Immature natural killer cell (primary cell): Measurements from ENCODE around the gene LIMA1. TPM values are rescaled to one million over a fixed set of nuclear protein-coding genes. Genes with fewer than 3 reads are reported as not detected.
A peak's percentile ranks its signal among the peaks of the same experiment; 100 is the strongest.
"Not testable (repeated sequence)": the region's sequence is repeated elsewhere in the genome, so short reads cannot be mapped to it uniquely, and the experiment has no call there.

Experiments
- DNase-seq, 3 donors: peaks; one replicate each; pipeline ENCODE4 v3.0.0; 2022; ENCODE audit warnings: mixed read lengths in 1 of 3
- H3K27ac Mint-ChIP-seq, 6 donors: one replicate each; pipeline ENCODE4 v1.8.0; 2020; ENCODE audit warnings: mixed read lengths in 6 of 6, mild to moderate bottlenecking in 5 of 6, inconsistent platforms in 4 of 6, moderate library complexity in 3 of 6
- H3K27me3 Mint-ChIP-seq, 3 donors: one replicate each; pipeline ENCODE4 v1.8.0; 2020 to 2021; ENCODE audit warnings: low read depth in 3 of 3, mild to moderate bottlenecking in 3 of 3, mixed read lengths in 3 of 3, moderate library complexity in 3 of 3, inconsistent platforms in 1 of 3
- H3K36me3 Mint-ChIP-seq, 3 donors: one replicate each; pipeline ENCODE4 v1.8.0; 2020; ENCODE audit warnings: mixed read lengths in 3 of 3, inconsistent platforms in 2 of 3, mild to moderate bottlenecking in 2 of 3
- H3K4me1 Mint-ChIP-seq, 2 donors: one replicate each; pipeline ENCODE4 v1.8.0; 2020; ENCODE audit warnings: inconsistent platforms in 2 of 2, mild to moderate bottlenecking in 2 of 2, mixed read lengths in 2 of 2, moderate library complexity in 1 of 2
- H3K4me3 Mint-ChIP-seq, 5 donors: one replicate each; pipeline ENCODE4 v1.8.0; 2020; ENCODE audit warnings: mild to moderate bottlenecking in 5 of 5, mixed read lengths in 5 of 5, inconsistent platforms in 3 of 5, moderate library complexity in 3 of 5
- H3K9me3 Mint-ChIP-seq, 6 donors: one replicate each; pipeline ENCODE4 v1.8.0; 2020; ENCODE audit warnings: mild to moderate bottlenecking in 6 of 6, mixed read lengths in 6 of 6, inconsistent platforms in 4 of 6, moderate library complexity in 3 of 6
- polyA plus RNA-seq, 3 donors: library from polyadenylated mRNA; unstranded; fragments of 300-500 nt; fragmentation: Illumina TruSeq; gene quantifications; one replicate each; pipeline ENCODE4 v1.2.3, GENCODE V29; 2021

The LIMA1 gene
- polyA plus RNA-seq, 3 donors from 2014 or later: 4.8 to 10.0 (median 7.0) TPM

- not testable (repeated sequence) for DNase-seq, H3K4me1 Mint-ChIP-seq, H3K4me3 Mint-ChIP-seq, H3K27ac Mint-ChIP-seq, H3K9me3 Mint-ChIP-seq, H3K36me3 Mint-ChIP-seq, H3K27me3 Mint-ChIP-seq
Measured at GRCh38 chr12:50311858-50312609, 28.7 kb upstream of the LIMA1 start.

GRCh38 chr12:50309950-50310349 lies 26.6 kb upstream of the LIMA1 start:
- Mint-ChIP-seq H3K4me3 (no peak overlapping the region), H3K27ac (no peak overlapping the region), H3K27me3 (peaks cover 0 to 3% (median 0%) of the 10 kb centered on the region in 3 donors), H3K36me3 (no peaks in the 10 kb centered on the region), H3K4me1 (no peaks in the 10 kb centered on the region), H3K9me3 (no peaks in the 10 kb centered on the region)
- no peak for DNase-seq

DNA sequence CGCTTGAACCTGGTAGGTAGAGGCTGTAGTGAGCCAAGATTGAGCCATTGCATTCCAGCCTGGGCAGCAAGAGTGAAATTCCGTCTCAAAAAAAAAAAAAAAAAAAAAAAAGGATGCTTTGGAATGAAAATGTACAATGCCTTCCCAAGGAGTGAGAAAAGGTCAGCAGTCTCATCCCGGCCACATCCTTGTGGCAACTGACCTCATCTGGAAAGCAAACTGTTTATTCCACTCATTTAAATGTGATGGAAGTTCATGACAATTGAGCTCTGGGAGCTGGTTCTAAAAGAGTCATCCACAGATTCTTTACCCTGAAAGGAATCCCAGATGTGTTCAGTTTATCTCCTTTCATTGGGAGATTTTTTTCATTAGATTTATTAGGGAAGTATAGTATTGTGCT lies 19.4 kb upstream of the LIMA1 start:
- H3K4me1 Mint-ChIP-seq: no peaks in the 10 kb centered on the region
- H3K9me3 Mint-ChIP-seq: no peaks in the 10 kb centered on the region
- no peaks in the 10 kb centered on the region for H3K27me3 Mint-ChIP-seq
- H3K4me3 Mint-ChIP-seq: no peak overlapping the region
- H3K36me3 Mint-ChIP-seq: peaks cover 0 to 4% (median 0%) of the 10 kb centered on the region in 3 donors
- no peak for DNase-seq
- no peak overlapping the region for H3K27ac Mint-ChIP-seq

DNA sequence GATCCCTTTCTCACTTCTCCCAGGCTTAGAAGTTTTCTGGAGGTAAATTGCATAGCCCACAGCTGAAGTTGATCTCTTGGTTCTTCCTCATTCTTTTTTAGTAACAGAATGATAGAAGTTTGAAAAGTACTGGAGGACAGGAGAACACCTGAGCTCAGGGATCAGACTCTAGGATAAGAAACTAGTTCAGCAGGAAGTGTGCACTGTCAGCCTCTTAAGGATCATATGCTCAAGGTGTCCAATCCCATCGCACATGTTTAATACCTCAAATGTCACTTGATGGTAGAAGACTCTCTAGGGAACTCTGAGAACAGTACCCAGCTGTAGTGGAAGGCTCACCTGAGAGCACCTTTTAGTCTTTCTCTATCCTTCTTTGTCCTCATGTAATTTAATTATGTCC lies 14.7 kb upstream of the LIMA1 start:
- no peak overlapping the region for H3K4me3 Mint-ChIP-seq
- H3K36me3 Mint-ChIP-seq: peaks cover 0 to 6% (median 0%) of the 10 kb centered on the region in 3 donors
- no peaks in the 10 kb centered on the region for H3K27me3 Mint-ChIP-seq
- no peaks in the 10 kb centered on the region for H3K4me1 Mint-ChIP-seq
- H3K9me3 Mint-ChIP-seq: no peaks in the 10 kb centered on the region
- no peak overlapping the region for H3K27ac Mint-ChIP-seq
- no peak for DNase-seq

DNA sequence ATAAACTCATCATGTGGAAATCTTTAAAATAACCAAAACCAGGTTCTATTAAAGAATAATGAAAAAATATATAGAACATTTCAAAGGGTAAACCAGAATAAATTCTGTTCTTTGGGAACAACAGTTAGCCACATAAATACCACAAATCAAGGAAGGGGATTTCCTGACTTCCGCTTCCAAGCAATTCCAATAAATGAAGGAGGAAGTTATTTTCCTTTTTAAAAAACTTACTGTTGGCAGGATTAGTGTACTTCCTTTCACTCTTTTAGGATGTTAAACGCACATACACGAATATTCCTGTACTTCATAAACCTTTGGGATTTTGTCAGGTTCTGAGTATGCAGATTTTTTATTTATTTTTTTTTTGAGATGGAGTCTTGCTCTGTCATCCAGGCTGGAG lies 13.7 kb upstream of the LIMA1 start:
- no peak for DNase-seq
- no peaks in the 10 kb centered on the region for H3K9me3 Mint-ChIP-seq
- peaks cover 0 to 6% (median 0%) of the 10 kb centered on the region in 3 donors for H3K36me3 Mint-ChIP-seq
- no peaks in the 10 kb centered on the region for H3K4me1 Mint-ChIP-seq
- no peak overlapping the region for H3K4me3 Mint-ChIP-seq
- H3K27me3 Mint-ChIP-seq: no peaks in the 10 kb centered on the region
- H3K27ac Mint-ChIP-seq: no peak overlapping the region

- H3K4me1 Mint-ChIP-seq: no peaks in the 10 kb centered on the region
- no peak overlapping the region for H3K27ac Mint-ChIP-seq
- H3K9me3 Mint-ChIP-seq: no peaks in the 10 kb centered on the region
- no peak for DNase-seq
- H3K27me3 Mint-ChIP-seq: no peaks in the 10 kb centered on the region
- H3K4me3 Mint-ChIP-seq: no peak overlapping the region
- H3K36me3 Mint-ChIP-seq: peaks cover 0 to 6% (median 0%) of the 10 kb centered on the region in 3 donors
Measured at GRCh38 chr12:50296554-50296953, 13.2 kb upstream of the LIMA1 start.

- Mint-ChIP-seq H3K9me3 (no peaks in the 10 kb centered on the region), H3K36me3 (peaks cover 0 to 6% (median 3%) of the 10 kb centered on the region in 3 donors), H3K27me3 (no peaks in the 10 kb centered on the region), H3K27ac (no peak overlapping the region), H3K4me3 (no peak overlapping the region), H3K4me1 (no peaks in the 10 kb centered on the region)
- no peak for DNase-seq
Measured at GRCh38 chr12:50291377-50291776, 8.1 kb upstream of the LIMA1 start.

DNA sequence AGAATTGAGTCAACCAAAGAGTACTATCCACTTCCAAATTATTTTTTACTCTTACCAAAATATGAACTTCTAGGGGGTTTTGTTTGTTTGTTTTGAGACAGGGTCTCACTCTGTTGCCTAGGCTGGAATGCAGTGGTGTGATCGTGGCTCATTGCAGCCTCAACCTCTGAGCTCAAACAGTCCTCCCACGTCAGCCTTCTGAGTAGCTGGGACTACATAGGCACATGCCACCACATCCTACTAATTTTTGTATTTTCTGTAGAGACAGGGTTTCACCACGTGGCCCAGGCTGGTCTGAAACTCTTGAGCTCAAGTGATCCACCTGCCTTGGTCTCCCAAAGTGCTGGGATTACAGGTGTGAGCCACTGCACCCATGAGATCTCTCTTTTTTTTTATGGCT lies 7.4 kb upstream of the LIMA1 start:
- H3K27me3 Mint-ChIP-seq, H3K4me3 Mint-ChIP-seq, H3K36me3 Mint-ChIP-seq, H3K4me1 Mint-ChIP-seq, H3K27ac Mint-ChIP-seq, DNase-seq, H3K9me3 Mint-ChIP-seq: not testable (repeated sequence)

DNA sequence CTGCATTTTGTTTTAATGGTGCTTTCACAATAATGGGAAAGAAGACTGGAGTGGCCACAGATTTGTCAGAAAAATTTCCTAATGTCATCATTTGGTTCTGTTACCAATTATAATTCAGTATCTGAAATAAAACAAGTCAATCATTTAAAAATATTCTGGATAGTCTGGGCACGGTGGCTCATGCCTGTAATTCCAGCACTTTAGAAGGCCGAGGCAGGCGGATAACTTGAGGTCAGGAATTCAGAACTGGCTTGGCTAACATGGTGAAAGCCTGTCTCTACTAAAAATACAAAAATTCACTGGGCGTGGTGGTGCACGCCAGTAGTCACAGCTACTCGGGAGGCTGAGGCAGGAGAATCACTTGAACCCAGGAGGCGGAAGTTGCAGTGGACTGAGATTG lies 4.0 kb upstream of the LIMA1 start:
- Mint-ChIP-seq H3K27ac (no peak overlapping the region), H3K4me3 (no peak overlapping the region), H3K9me3 (no peaks in the 10 kb centered on the region), H3K4me1 (peaks cover 14 to 15% of the 10 kb centered on the region in 2 donors), H3K27me3 (peaks cover 0 to 3% (median 3%) of the 10 kb centered on the region in 3 donors), H3K36me3 (peaks cover 0 to 6% (median 0%) of the 10 kb centered on the region in 3 donors)
- no peak for DNase-seq

DNA sequence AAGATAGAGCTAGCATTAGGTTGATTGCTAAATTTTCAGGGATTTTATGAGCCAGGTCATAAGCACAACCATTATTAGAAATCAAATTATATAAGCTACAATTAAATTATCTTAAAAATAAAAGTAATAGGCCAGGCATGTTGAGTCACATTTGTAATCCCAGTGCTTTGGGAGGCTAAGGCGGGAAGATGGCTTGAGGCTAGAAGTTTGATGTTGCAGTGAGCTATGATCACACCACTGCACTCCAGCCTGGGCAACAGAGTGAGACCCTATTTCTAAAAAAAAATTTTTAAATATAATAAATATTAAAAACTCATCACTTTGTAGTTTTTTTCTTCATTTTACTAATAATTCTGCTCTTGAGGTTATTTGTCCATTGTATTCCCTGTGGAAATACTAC lies 1.9 kb upstream of the LIMA1 start:
- H3K4me1 Mint-ChIP-seq: peaks cover 14 to 15% of the 10 kb centered on the region in 2 donors
- peaks cover 0 to 3% (median 3%) of the 10 kb centered on the region in 3 donors for H3K27me3 Mint-ChIP-seq
- H3K36me3 Mint-ChIP-seq: no peaks in the 10 kb centered on the region
- DNase-seq: no peak
- no peaks in the 10 kb centered on the region for H3K9me3 Mint-ChIP-seq
- peak overlapping the region in 4 of 5 donors; percentile 3 to 38 (median 16) for H3K4me3 Mint-ChIP-seq
- no peak overlapping the region for H3K27ac Mint-ChIP-seq

DNA sequence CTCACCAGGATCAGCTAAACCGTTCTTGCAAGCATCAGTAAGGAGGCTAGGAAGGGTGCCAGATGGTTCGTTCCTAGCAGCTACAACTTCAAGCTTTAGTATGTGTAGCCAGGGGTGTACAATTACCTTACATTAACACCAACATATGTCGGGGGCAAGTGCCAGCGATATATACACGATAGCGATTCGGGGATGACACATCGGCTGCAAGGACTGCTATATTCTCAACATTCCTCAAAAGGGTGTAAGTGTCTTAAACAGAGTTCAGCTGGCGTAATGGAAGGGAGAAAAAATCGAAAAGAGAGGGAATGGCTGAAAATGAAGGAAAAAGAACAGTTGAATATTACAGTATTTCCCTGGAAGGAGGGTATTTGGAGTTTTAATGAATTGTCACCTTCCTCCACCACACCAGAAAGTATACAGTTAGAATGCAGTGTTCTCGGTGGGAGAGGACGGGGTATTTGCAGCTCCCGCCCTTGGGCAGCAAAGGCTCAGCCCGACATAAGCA lies 545 bp downstream of the LIMA1 start:
- Mint-ChIP-seq H3K4me3 (peak overlapping the region; percentile 89 to 96 (median 95)), H3K36me3 (no peaks in the 10 kb centered on the region), H3K9me3 (no peaks in the 10 kb centered on the region), H3K4me1 (peaks cover 14 to 15% of the 10 kb centered on the region in 2 donors), H3K27me3 (peaks cover 0 to 3% (median 3%) of the 10 kb centered on the region in 3 donors), H3K27ac (peak overlapping the region in 5 of 6 donors; percentile 36 to 68 (median 42))
- no peak for DNase-seq

GRCh38 chr12:50279501-50279900 lies 3.8 kb downstream of the LIMA1 start:
- Mint-ChIP-seq H3K27ac (no peak overlapping the region), H3K4me3 (no peak overlapping the region), H3K4me1 (peaks cover 14 to 15% of the 10 kb centered on the region in 2 donors), H3K36me3 (no peaks in the 10 kb centered on the region), H3K9me3 (no peaks in the 10 kb centered on the region), H3K27me3 (peaks cover 0 to 5% (median 3%) of the 10 kb centered on the region in 3 donors)
- no peak for DNase-seq

DNA sequence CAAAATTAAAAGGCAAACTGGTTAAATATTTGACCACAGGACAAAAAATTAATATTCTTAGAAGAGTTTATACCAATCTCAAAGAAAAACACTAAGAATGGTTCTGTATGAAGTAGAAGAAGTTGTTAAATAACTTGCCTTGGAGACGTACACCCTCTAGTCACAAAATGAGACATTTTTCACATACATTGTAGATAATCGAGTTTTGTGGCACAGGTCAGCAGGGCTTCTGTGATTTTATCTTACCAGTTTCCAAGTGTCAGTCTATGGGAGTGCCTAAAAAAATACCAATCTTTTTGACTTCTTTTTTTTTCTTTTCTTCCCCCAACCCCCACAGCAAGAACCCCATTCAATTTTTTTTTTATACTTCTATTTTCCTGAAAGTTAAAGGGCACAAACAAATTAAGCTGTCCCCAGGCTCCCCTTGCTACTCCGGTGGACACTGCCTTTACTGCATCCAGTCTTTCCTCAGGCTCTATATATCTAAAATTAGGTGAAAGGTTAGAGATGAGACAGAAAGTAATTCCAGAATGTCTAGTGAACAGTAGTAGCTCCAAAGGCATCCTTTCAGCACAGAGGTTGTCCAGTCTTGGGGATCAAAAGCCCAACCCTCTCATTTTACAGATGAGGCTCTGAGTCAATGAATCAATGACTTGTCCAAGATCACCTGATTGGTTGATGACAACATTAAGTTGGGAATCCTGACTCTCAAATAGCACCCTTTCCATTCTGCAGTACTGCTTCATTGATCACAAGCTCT lies 6.2 kb downstream of the LIMA1 start:
- no peaks in the 10 kb centered on the region for H3K9me3 Mint-ChIP-seq
- no peak for DNase-seq
- H3K36me3 Mint-ChIP-seq: no peaks in the 10 kb centered on the region
- no peak overlapping the region for H3K27ac Mint-ChIP-seq
- peaks cover 0 to 2% (median 0%) of the 10 kb centered on the region in 3 donors for H3K27me3 Mint-ChIP-seq
- no peaks in the 10 kb centered on the region for H3K4me1 Mint-ChIP-seq
- no peak overlapping the region for H3K4me3 Mint-ChIP-seq

DNA sequence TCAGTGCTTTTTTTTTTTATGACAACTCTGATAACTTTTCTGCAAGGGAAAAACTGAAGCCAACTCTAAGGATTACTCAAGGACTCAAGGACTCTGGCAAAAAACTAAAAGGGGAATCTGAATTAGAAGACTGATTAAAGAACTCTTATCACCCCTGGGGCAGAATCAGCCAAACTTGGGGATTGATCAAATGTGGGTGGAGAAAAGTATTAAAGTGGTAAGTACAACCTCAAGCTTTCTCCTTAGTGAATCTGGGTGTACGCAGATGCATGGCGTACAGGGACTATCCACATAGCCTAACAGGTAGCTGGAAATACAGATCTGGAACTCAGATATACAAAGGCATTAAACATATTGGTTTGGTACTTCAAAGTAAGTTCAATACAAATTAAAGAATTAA lies 7.3 kb downstream of the LIMA1 start:
- H3K9me3 Mint-ChIP-seq: no peaks in the 10 kb centered on the region
- H3K4me3 Mint-ChIP-seq: no peak overlapping the region
- no peak for DNase-seq
- H3K36me3 Mint-ChIP-seq: no peaks in the 10 kb centered on the region
- no peak overlapping the region for H3K27ac Mint-ChIP-seq
- no peaks in the 10 kb centered on the region for H3K4me1 Mint-ChIP-seq
- peaks cover 0 to 2% (median 0%) of the 10 kb centered on the region in 3 donors for H3K27me3 Mint-ChIP-seq
